ENCODE measurements around the gene CATSPERZ. TPM values are rescaled to one million over a fixed set of nuclear protein-coding genes. Genes with fewer than 3 reads are reported as not detected.

The CATSPERZ gene
- total and polyA plus RNA-seq, 2 of the 13 experiments (the other 11 are each of a cell fraction or from before 2014, with no cell fraction given): 0.22 to 0.48 TPM

DNA sequence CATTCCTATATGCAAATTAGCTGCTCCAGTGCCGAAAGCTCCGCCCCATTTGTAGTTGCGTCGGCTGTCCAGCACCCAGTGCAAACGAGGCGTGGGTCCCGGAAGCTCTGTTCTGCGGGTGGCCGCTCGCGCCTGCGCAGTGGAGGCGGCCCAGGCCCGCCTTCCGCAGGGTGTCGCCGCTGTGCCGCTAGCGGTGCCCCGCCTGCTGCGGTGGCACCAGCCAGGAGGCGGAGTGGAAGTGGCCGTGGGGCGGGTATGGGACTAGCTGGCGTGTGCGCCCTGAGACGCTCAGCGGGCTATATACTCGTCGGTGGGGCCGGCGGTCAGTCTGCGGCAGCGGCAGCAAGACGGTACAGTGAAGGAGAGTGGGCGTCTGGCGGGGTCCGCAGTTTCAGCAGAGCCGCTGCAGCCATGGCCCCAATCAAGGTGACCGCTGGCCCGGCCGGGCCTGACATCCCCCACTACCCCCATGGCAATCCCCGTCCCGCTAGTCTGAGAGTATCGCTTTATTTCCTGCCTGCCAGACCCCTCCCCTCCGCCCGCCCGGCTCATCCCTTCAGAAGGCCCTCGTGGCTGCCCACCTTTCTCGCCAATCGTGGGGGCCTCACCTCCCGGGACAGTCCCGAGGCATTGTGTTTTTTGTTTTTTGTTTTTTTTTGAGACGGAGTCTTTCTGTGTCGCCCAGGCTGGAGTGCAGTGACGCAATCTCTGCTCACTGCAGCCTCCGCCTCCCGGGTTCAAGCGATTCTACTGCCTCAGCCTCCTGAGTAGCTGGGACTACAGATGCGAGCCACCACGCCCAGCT is 18.0 kb downstream of the CATSPERZ start, which contains the start of gene PRDX5 (continued):
- TF ChIP-seq, protein P1, sequence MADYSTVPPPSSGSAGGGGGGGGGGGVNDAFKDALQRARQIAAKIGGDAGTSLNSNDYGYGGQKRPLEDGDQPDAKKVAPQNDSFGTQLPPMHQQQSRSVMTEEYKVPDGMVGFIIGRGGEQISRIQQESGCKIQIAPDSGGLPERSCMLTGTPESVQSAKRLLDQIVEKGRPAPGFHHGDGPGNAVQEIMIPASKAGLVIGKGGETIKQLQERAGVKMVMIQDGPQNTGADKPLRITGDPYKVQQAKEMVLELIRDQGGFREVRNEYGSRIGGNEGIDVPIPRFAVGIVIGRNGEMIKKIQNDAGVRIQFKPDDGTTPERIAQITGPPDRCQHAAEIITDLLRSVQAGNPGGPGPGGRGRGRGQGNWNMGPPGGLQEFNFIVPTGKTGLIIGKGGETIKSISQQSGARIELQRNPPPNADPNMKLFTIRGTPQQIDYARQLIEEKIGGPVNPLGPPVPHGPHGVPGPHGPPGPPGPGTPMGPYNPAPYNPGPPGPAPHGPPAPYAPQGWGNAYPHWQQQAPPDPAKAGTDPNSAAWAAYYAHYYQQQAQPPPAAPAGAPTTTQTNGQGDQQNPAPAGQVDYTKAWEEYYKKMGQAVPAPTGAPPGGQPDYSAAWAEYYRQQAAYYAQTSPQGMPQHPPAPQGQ (CRISPR knock-in tag; IDR thresholded peaks at IDR 0.05; ENCODE audit: borderline replicate concordance): no peak
- TF ChIP-seq, protein P2, sequence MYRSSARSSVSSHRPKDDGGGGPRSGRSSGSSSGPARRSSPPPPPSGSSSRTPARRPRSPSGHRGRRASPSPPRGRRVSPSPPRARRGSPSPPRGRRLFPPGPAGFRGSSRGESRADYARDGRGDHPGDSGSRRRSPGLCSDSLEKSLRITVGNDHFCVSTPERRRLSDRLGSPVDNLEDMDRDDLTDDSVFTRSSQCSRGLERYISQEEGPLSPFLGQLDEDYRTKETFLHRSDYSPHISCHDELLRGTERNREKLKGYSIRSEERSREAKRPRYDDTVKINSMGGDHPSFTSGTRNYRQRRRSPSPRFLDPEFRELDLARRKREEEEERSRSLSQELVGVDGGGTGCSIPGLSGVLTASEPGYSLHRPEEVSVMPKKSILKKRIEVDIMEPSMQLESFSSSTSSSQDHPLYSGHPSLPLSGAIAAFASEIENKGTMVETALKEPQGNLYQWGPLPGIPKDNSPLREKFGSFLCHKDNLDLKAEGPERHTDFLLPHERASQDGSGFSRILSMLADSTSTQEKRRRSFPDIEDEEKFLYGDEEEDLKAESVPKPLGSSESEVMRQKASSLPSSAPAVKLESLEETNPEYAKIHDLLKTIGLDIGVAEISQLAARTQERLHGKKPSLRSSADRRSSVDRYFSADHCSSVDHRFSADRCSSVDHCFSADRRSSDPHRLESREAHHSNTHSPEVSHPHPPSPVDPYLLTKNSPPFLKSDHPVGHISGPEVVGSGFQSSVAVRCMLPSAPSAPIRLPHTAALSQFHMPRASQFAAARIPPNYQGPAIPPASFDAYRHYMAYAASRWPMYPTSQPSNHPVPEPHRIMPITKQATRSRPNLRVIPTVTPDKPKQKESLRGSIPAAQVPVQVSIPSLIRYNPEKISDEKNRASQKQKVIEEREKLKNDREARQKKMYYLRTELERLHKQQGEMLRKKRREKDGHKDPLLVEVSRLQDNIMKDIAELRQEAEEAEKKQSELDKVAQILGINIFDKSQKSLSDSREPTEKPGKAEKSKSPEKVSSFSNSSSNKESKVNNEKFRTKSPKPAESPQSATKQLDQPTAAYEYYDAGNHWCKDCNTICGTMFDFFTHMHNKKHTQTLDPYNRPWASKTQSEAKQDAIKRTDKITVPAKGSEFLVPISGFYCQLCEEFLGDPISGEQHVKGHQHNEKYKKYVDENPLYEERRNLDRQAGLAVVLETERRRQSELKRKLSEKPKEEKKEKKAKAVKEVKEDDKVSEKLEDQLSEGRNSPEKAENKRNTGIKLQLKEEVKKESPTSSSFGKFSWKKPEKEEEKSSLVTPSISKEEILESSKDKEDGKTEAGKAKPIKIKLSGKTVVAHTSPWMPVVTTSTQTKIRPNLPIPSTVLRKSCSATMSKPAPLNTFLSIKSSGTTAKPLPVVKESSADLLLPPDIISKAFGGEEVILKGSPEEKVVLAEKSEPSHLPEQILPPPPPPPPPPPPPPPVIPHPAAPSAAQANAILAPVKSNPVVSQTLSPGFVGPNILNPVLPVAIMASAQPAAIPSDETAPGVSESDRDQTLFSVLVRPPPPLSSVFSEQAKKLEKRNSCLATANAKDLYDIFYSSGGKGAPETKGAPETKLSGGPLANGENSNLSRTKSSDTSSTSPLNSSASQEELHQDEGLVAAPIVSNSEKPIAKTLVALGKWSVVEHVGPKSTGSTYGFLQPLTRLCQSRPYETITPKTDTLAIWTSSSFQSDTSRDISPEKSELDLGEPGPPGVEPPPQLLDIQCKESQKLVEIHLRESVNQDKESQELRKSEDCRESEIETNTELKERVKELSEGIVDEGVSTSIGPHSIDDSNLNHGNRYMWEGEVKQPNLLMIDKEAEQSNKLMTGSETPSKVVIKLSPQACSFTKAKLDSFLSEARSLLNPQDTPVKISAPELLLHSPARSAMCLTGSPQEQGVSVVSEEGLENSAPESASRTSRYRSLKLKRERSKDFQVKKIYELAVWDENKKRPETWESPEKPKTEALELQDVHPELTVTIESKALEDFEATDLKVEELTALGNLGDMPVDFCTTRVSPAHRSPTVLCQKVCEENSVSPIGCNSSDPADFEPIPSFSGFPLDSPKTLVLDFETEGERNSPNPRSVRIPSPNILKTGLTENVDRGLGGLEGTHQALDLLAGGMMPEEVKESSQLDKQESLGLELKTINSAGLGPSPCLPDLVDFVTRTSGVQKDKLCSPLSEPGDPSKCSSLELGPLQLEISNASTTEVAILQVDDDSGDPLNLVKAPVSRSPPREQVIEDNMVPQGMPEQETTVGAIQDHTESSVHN (CRISPR knock-in tag; IDR thresholded peaks at IDR 0.05): peak; percentile 95
- no peak for TF ChIP-seq SP1 (IDR thresholded peaks at IDR 0.05)
- TF ChIP-seq SP1 (CRISPR knock-in tag; IDR thresholded peaks at IDR 0.05): no peak
- TF ChIP-seq FOXK2 (IDR thresholded peaks at IDR 0.05): no peak
- TF ChIP-seq ZNF431 (CRISPR knock-in tag; IDR thresholded peaks at IDR 0.05; ENCODE audit: borderline replicate concordance, low read depth): 0 out of 2 replicates have a peak, but pooled peaks have one; percentile 52
- TF ChIP-seq KDM3A (CRISPR knock-in tag; IDR thresholded peaks at IDR 0.05; ENCODE audit: low read depth): peak; percentile 74; the same call in 1 of the 2 replicates
- TF ChIP-seq MAFF (IDR thresholded peaks at IDR 0.05; ENCODE audit: low read depth, low read length): no peak
- TF ChIP-seq SKI (IDR thresholded peaks at IDR 0.05; ENCODE audit: partially characterized antibody): no peak
- no peak for TF ChIP-seq ONECUT2 (CRISPR knock-in tag; IDR thresholded peaks at IDR 0.05)
- no peak; the same call in 1 of the 2 replicates for TF ChIP-seq KMT2B (CRISPR knock-in tag; IDR thresholded peaks at IDR 0.05)
- TF ChIP-seq JARID2 (CRISPR knock-in tag; IDR thresholded peaks at IDR 0.05; ENCODE audit: insufficient replicate concordance): no peak
- no peak for TF ChIP-seq DBP (CRISPR knock-in tag; IDR thresholded peaks at IDR 0.05; ENCODE audit: not compliant biosample characterization)
- TF ChIP-seq ZNF740 (CRISPR knock-in tag; IDR thresholded peaks at IDR 0.05): no peak
- TF ChIP-seq ZBTB7B (CRISPR knock-in tag; IDR thresholded peaks at IDR 0.05): no peak
- TF ChIP-seq NR2C2 (CRISPR knock-in tag; IDR thresholded peaks at IDR 0.05; ENCODE audit: borderline replicate concordance): peak; percentile 16; the same call in 1 of the 2 replicates
- TF ChIP-seq ZNF543 (CRISPR knock-in tag; IDR thresholded peaks at IDR 0.05): peak; percentile 95; the same call in 1 of the 2 replicates

Data from HepG2 (cell line).